Lung (tissue), 12 donors: Measurements from ENCODE around the gene POT1. TPM values are rescaled to one million over a fixed set of nuclear protein-coding genes. Genes with fewer than 3 reads are reported as not detected.

Experiments
- ATAC-seq: fragments of 200-7000 bp; cut with Tn5 transposase; one replicate; pipeline ENCODE4 v1.9.1; 2020; ENCODE audit warnings: moderate number of reproducible peaks; ENCODE audit not compliant: insufficient read depth, low FRiP score
- DNase-seq, 3 donors: peaks; one replicate each; pipeline ENCODE4 v3.0.0-alpha.2; 2013 to 2017
- H3K27ac ChIP-seq, 2 donors: one replicate each; pipeline ENCODE4 v1.5.1; 2013; ENCODE audit warnings: mild to moderate bottlenecking in 2 of 2, moderate library complexity in 2 of 2, control low read depth in 1 of 2, inconsistent platforms in 1 of 2, low read depth in 1 of 2, low read length in 1 of 2
- H3K27me3 ChIP-seq, 3 donors: one replicate each; pipeline ENCODE4 v1.5.1; 2013; ENCODE audit warnings: low read length in 2 of 3; ENCODE audit not compliant: control insufficient read depth in 3 of 3, insufficient read depth in 3 of 3
- H3K36me3 ChIP-seq, 4 donors: one replicate each; pipeline ENCODE4 v1.5.1; 2013; ENCODE audit warnings: low read length in 4 of 4, mild to moderate bottlenecking in 1 of 4, moderate library complexity in 1 of 4; ENCODE audit not compliant: control insufficient read depth in 4 of 4, insufficient read depth in 4 of 4
- H3K4me1 ChIP-seq, 5 donors: one replicate each; pipeline ENCODE4 v1.5.1; 2013; ENCODE audit warnings: low read length in 5 of 5, mild to moderate bottlenecking in 2 of 5, moderate library complexity in 1 of 5; ENCODE audit not compliant: control insufficient read depth in 5 of 5, insufficient read depth in 5 of 5
- H3K4me3 ChIP-seq: one replicate; pipeline ENCODE4 v1.5.1; 2013; ENCODE audit warnings: mild to moderate bottlenecking, control low read depth, moderate library complexity
- H3K9ac ChIP-seq, 2 donors: one replicate each; pipeline ENCODE4 v1.5.1; 2013; ENCODE audit warnings: low read length in 2 of 2, control low read depth in 1 of 2; ENCODE audit not compliant: insufficient read depth in 1 of 2
- H3K9me3 ChIP-seq, 4 donors: one replicate each; pipeline ENCODE4 v1.5.1; 2013; ENCODE audit warnings: low read length in 3 of 4, mild to moderate bottlenecking in 1 of 4, moderate library complexity in 1 of 4; ENCODE audit not compliant: control insufficient read depth in 4 of 4, insufficient read depth in 3 of 4
- CTCF ChIP-seq: IDR thresholded peaks from 2 replicates; pipeline ENCODE4 v1.5.1; 2012; ENCODE audit warnings: mild to moderate bottlenecking; ENCODE audit errors: control extremely low read depth, extremely low read depth
- WGBS, 2 donors: extraction: QIAGEN DNeasy Blood & Tissue Kit; methylation state at CpG; one replicate each; pipeline ENCODE4 v1.1.7; 2013; 5-methylcytosine and 5-hydroxymethylcytosine counted together
- polyA plus RNA-seq, 2 donors: library from polyadenylated mRNA; stranded (reverse); fragments of 200-250 nt; gene quantifications; one replicate each; pipeline ENCODE4 v1.2.1, GENCODE V29; 2013
- total RNA-seq, 2 donors: library from RNA; depleted of rRNA in 1 of 2; stranded (reverse); fragments of >200 nt in 1 of 2; gene quantifications; one replicate each; pipeline ENCODE4 v1.2.1, GENCODE V29; 2014 to 2021
- donor health status: control.
- donor health status: control.
- donor health status: Bipolar disorder and iron deficiency.
- donor health status: healthy.
- donor health status: DM: yes; HTN: yes; CAD: no.

Gene POT1
- total and polyA plus RNA-seq, 4 donors, result 6.9 to 93.7 (median 12.2) TPM

GRCh38 chr7:124915242-124915641 lies 14.4 kb downstream of the POT1 start:
- no peak overlapping the region for H3K4me3 ChIP-seq
- peaks cover 0 to 3% (median 0%) of the 10 kb centered on the region in 5 donors for H3K4me1 ChIP-seq
- ATAC-seq, result no peak
- no peaks in the 10 kb centered on the region for H3K27me3 ChIP-seq
- no peak overlapping the region for H3K9ac ChIP-seq
- WGBS, 2 donors, result 86 to 93% methylated on average over 1 of the region's 1 CpG
- DNase-seq, result no peak
- H3K36me3 ChIP-seq, result peaks cover 0 to 1% (median 0%) of the 10 kb centered on the region in 4 donors
- H3K9me3 ChIP-seq, result peaks cover 0 to 2% (median 0%) of the 10 kb centered on the region in 4 donors
- H3K27ac ChIP-seq, result no peak overlapping the region
- no peak for TF ChIP-seq CTCF

GRCh38 chr7:124914298-124914697 lies 15.3 kb downstream of the POT1 start:
- H3K4me3 ChIP-seq, result no peak overlapping the region
- WGBS, 2 donors, result 96 to 99% methylated on average over 1 of the region's 1 CpG

GRCh38 chr7:124912972-124913371 lies 16.7 kb downstream of the POT1 start:
- Histone ChIP-seq H3K4me1 (peaks cover 0 to 3% (median 0%) of the 10 kb centered on the region in 5 donors), H3K9ac (no peak overlapping the region), H3K4me3 (no peak overlapping the region), H3K27me3 (no peaks in the 10 kb centered on the region), H3K27ac (no peak overlapping the region), H3K36me3 (no peaks in the 10 kb centered on the region), H3K9me3 (no peaks in the 10 kb centered on the region)
- TF ChIP-seq CTCF, result no peak
- ATAC-seq (no peak), DNase-seq (no peak)
- WGBS, 2 donors, result 96 to 98% methylated on average over 4 of the region's 4 CpGs

More at GRCh38 chr7:124914298-124914697, 15.3 kb downstream of the POT1 start:
- Histone ChIP-seq H3K9me3 (no peaks in the 10 kb centered on the region), H3K4me1 (peaks cover 0 to 3% (median 0%) of the 10 kb centered on the region in 5 donors), H3K27me3 (no peaks in the 10 kb centered on the region), H3K9ac (no peak overlapping the region), H3K27ac (no peak overlapping the region), H3K36me3 (no peaks in the 10 kb centered on the region)
- no peak for ATAC-seq
- TF ChIP-seq CTCF, result no peak
- DNase-seq, result no peak

GRCh38 chr7:124909808-124910207 lies 19.8 kb downstream of the POT1 start:
- no peak overlapping the region for H3K4me3 ChIP-seq
- no peak for TF ChIP-seq CTCF
- ATAC-seq (no peak), DNase-seq (no peak)
- no peak overlapping the region for H3K9ac ChIP-seq
- WGBS, 2 donors, result 37 to 94% methylated on average over 1 of the region's 1 CpG
- H3K9me3 ChIP-seq, result peaks cover 0 to 2% (median 0%) of the 10 kb centered on the region in 4 donors
- H3K27ac ChIP-seq, result no peak overlapping the region
- no peaks in the 10 kb centered on the region for H3K27me3 ChIP-seq
- no peaks in the 10 kb centered on the region for H3K4me1 ChIP-seq
- no peaks in the 10 kb centered on the region for H3K36me3 ChIP-seq
